ENCODE results near the gene SORCS3.

The SORCS3 gene

GRCh38 chr10:104646146-104646545 lies 5.1 kb downstream of the SORCS3 start:
- DNase-seq (ENCODE audit: low spot score) = no peak

GRCh38 chr10:104648421-104648820 lies 7.3 kb downstream of the SORCS3 start:
- DNase-seq (ENCODE audit: low spot score) = no peak

- no peak for DNase-seq (ENCODE audit: low spot score)
Measured at GRCh38 chr10:104650072-104650471, 9.0 kb downstream of the SORCS3 start.

GRCh38 chr10:104650635-104651331 lies 9.7 kb downstream of the SORCS3 start:
- DNase-seq (ENCODE audit: low spot score) = no peak

GRCh38 chr10:104657036-104657435 lies 15.9 kb downstream of the SORCS3 start:
- no peak for DNase-seq (ENCODE audit: low spot score)

- no peak for DNase-seq (ENCODE audit: low spot score)
Measured at GRCh38 chr10:104657457-104657856, 16.4 kb downstream of the SORCS3 start.

GRCh38 chr10:104658067-104658466 lies 17.0 kb downstream of the SORCS3 start:
- DNase-seq (ENCODE audit: low spot score) = no peak

GRCh38 chr10:104659809-104660208 lies 18.7 kb downstream of the SORCS3 start:
- no peak for DNase-seq (ENCODE audit: low spot score)

GRCh38 chr10:104663076-104663475 lies 22.0 kb downstream of the SORCS3 start:
- DNase-seq (ENCODE audit: low spot score) = no peak

GRCh38 chr10:104663563-104663962 lies 22.5 kb downstream of the SORCS3 start:
- no peak for DNase-seq (ENCODE audit: low spot score)

GRCh38 chr10:104664205-104664604 lies 23.1 kb downstream of the SORCS3 start:
- DNase-seq (ENCODE audit: low spot score) = no peak

GRCh38 chr10:104665174-104665573 lies 24.1 kb downstream of the SORCS3 start:
- DNase-seq (ENCODE audit: low spot score) = no peak

- no peak for DNase-seq (ENCODE audit: low spot score)
Measured at GRCh38 chr10:104666106-104666505, 25.0 kb downstream of the SORCS3 start.

GRCh38 chr10:104676874-104677273 lies 35.8 kb downstream of the SORCS3 start:
- DNase-seq (ENCODE audit: low spot score) = no peak

GRCh38 chr10:104678658-104679057 lies 37.6 kb downstream of the SORCS3 start:
- no peak for DNase-seq (ENCODE audit: low spot score)

GRCh38 chr10:104680467-104681401 lies 39.6 kb downstream of the SORCS3 start:
- no peak for DNase-seq (ENCODE audit: low spot score)

- no peak for DNase-seq (ENCODE audit: low spot score)
Measured at GRCh38 chr10:104681485-104681884, 40.4 kb downstream of the SORCS3 start.

- DNase-seq (ENCODE audit: low spot score) = no peak
Measured at GRCh38 chr10:104683567-104683966, 42.5 kb downstream of the SORCS3 start.

- no peak for DNase-seq (ENCODE audit: low spot score)
Measured at GRCh38 chr10:104686829-104687228, 45.7 kb downstream of the SORCS3 start.

GRCh38 chr10:104688251-104689042 lies 47.4 kb downstream of the SORCS3 start:
- DNase-seq (ENCODE audit: low spot score) = no peak

GRCh38 chr10:104689105-104689504 lies 48.0 kb downstream of the SORCS3 start:
- DNase-seq (ENCODE audit: low spot score) = no peak

GRCh38 chr10:104689547-104689946 lies 48.5 kb downstream of the SORCS3 start:
- DNase-seq (ENCODE audit: low spot score) = no peak
